ENCODE measurements around the gene ZC3H6.
"Not testable (repeated sequence)": the region's sequence is repeated elsewhere in the genome, so short reads cannot be mapped to it uniquely, and the experiment has no call there.

Gene ZC3H6

GRCh38 chr2:112332123-112332696 is 56.8 kb downstream of the ZC3H6 start:
- no peak for DNase-seq

DNA sequence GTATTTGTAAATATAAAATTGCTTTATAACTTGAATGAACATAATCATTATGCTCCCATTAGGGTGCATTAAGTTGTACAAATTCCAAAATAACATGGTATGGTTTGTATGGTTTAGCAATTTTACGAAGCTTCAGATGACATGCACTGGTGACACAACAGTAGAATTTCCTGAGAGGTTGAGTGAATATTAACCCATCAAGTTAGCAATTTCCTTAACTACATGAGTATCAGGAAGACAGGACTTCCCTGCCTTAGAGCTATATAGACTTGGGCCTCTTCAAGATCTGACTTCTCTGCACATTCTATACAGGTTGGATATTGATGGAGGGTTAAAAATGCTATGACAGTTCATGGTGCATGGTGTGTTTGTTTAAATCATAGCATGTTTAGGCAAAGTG is 60.2 kb downstream of the ZC3H6 start:
- DNase-seq = no peak

DNA sequence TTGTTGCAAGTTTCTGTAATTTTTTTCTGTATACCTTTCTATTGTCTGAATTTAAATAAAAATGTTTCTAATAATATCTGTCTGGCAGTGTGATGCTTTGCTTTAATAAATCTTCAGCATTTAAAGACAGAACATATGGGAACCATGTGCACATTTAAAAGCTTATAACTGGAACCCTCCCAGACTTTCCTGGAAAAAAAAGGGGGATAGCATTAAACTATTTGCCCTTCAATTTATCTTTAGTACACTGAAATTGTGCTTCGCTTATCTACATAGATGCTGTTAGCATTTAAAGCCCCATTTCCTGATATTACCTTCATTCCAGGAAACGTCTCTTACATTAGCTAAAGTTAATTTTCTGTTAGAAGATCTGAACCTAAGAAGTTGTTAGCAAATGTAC is 64.6 kb downstream of the ZC3H6 start:
- no peak for DNase-seq

DNA sequence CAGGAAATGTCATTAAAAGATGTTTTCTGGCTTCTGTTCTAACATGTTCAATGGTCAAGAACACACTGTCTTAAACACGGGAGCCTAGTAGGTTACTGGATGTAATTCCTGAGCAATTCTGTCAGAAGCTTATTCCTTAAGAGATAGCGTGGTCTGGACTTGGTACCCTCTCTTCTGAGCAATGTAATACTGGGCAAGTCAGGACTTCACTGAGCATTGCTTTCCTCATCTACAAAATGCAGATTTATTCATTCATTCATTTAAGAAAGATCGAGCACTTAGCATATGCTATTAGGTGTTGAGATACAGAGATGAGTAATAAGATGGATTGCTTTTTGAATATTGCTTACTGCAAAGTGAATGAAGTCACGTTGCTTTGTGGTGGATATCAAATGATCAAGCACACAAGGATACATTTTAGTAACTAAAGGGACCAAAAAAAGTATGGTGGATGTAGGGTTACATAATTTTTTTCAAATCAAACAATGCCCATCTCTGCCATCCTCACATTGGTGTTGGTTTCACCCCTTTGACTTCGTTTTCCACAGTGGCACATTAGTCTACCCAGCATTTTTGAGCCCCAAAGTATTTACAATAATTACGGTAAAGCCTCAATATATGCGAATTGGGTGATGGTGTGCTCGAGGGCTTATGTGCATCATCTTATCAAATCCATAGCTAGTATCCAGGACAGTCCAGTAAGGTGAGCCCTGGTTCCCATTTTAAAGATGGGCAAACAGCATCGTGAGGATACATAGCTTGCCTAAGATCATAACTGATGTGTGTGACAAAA is 65.3 kb downstream of the ZC3H6 start:
- no peak for DNase-seq

GRCh38 chr2:112342067-112342550 is 66.7 kb downstream of the ZC3H6 start:
- no peak for DNase-seq

GRCh38 chr2:112343827-112344585 is 68.6 kb downstream of the ZC3H6 start:
- peak; percentile 11 for DNase-seq

- no peak for DNase-seq
These were observed 69.9 kb downstream of the ZC3H6 start for GRCh38 chr2:112345030-112346027.

DNA sequence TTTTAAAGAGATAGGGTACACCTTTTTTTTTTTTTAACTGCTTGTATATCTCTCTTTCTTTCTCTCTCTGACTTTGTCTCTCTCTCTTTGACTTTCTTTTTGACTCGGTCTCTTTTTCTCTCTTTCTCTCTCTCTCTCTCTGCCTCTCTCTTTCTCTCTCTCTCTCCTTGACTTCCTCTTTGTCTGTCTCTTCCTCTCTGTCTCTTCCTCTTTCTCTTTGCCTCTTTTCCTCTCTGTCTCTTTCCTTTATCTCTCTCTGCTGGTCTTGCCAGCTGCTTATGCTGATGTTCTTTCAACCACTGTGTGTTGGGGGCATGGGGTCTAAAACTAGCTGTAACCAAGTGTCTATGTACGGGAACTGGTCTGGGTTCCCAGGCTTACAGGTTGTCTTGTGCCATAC is 76.9 kb downstream of the ZC3H6 start:
- not testable (repeated sequence) for DNase-seq

DNA sequence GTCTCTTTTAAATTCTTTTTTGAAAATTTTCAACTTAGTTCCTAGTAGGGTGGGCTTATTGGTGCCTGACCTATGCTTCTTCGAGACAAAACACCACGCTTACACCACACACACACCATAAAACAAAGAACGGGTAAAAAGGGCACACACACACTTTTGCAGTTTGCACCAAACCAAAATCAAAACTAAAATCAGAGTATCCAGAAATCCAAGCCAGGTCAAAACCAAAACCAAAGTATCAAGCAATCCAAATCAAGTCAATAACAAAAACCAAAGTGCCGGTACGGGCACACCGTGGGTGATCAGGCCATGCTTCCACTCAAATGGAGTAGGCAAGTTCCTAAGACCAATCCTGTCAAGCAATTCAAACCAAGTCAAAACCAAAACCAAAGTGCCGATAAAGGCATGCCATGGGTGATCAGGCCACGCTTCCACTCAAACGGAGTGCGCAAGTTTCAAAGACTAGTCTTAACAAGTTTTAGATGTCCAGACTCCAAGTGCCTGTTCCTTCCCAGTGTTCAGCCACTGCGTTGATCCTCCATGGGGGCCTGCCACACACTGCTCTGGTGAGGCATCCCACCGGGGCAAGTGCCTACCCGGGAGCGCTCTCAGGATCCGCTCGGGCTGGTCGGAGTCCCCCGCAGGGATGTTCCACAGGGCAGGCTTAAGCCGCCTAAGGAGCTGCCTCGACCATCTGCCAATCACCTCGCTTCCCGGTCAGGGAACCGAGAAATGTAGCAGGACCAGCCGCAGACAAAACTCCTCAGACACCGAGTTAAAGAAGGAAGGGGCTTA is 77.6 kb downstream of the ZC3H6 start:
- not testable (repeated sequence) for DNase-seq

DNA sequence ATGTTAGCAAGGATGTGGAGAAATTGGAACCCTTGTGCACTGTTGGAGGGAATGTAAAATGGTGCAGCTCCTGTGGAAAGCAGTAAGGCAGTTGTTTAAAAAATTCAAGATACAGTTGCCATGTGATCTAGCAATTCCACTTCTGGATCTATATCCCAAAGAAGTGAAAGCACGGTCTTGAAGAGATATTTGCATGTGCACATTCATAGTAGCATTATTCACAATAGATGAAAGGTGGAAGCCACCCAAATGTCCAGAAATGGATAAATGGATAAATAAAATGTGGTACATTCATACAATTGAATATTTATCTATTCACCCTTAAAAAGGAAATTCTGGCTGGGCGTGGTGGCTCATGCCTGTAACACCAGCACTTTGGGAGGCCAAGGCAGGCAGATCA is 78.9 kb downstream of the ZC3H6 start:
- not testable (repeated sequence) for DNase-seq

GRCh38 chr2:112360055-112360454 is 84.7 kb downstream of the ZC3H6 start:
- not testable (repeated sequence) for DNase-seq

Data from activated CD4-positive, alpha-beta T cell treated with anti-CD3 and anti-CD28 coated beads, Interleukin-2, Interleukin-6, amounts not matched to agents 100 ng/mL and 50 ng/mL, durations not matched to agents 16 hours and 8 hours (primary cell).